GM18511 (cell line): Measurements from ENCODE around the gene CARS1.
"Not testable (repeated sequence)": the region's sequence is repeated elsewhere in the genome, so short reads cannot be mapped to it uniquely, and the experiment has no call there.

Source experiments
- ATAC-seq: cut with Tn5 transposase; IDR thresholded peaks from one replicate; pipeline ENCODE4 v1.9.1; 2021; ENCODE audit warnings: mild to moderate bottlenecking, moderate library complexity; ENCODE audit not compliant: unreplicated experiment

Gene CARS1

GRCh38 chr11:3063876-3064275 is 6.7 kb upstream of the CARS1 start:
- ATAC-seq: not testable (repeated sequence)

DNA sequence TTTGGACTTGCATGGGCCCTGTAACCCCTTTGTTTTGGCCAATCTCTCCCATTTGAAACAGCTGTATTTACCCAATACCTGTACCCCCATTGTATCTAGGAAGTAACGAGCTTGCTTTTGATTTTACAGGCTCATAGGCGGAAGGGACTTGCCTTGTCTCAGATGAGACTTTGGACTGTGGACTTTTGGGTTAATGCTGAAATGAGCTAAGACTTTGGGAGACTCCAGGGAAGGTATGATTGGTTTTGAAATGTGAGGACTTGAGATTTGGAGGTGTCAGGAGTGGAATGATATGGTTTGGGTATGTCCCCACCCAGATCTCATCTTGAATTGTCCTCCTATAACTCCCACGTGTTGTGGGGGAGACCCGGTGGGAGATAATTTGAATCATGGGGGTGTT is 6.2 kb upstream of the CARS1 start:
- not testable (repeated sequence) for ATAC-seq

DNA sequence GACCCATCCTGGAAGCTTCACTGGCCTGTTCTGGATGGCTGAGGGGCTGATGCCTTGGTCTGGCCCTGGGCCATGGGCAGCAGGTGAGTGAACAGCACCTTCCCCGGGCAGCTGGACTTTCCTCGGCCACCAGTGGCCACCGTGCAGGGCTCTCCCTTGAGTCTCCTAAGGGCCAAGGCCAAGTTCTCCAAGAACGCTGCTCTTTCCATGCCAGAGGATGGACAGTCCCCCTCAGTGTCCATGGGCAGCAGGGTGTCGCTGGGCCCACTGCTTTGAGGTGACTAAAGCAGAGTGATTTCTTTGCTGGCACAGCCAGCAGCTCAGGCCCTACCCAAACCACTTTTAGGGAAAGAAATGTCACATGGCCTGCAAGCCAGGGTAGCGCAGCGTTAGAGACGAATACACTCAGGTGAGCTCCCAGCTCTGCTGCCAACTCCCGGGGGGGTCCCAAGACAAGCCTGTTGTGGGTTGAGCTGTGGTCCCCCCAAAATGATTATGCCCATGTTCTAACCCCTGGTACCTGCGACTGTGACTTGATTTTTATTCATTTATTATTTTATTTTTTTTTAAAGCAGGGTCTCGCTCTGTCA is 3.3 kb upstream of the CARS1 start:
- ATAC-seq: no peak

DNA sequence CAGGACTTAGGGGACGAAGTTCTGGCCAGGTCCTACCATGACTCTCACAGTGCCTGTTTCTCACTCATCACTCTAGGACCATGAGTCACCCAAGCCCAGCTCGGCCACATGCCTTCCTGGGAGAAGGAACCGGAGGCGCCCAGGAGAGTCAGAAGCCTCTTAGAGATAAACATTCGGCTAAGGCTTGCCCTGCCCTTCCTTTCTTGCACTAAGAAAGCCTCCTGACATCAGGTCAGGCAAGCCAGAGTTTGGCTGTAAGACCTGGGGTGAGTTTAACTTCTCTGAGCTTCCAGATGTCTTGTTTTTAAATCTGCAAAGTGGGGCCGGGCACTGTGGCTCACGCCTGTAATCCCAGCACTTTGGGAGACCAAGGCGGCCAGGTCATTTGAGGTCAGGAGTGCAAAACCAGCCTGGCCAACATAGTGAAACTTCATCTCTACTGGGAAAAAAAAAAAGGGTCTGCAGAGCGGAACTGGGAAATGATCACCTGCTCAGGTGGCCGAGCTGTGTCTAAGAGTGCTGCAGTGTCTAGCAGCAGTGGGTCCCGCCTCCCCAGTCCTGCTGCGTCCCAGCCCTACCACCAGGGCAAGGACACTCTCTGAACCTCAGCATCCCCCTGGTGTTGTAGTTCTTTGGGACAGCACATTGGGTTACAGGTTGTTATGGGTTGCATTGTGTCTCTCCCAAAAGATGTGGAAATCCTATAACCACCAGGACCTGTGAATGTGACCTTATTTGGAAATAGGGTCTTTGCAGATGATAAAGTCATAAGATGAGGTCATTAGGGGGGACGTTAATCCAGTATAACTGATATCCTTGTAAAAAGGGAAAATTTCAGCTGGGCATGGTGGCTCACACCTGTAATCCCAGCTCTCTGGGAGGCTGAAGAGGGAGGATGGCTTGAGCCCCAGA is 1.8 kb upstream of the CARS1 start:
- ATAC-seq: no peak

DNA sequence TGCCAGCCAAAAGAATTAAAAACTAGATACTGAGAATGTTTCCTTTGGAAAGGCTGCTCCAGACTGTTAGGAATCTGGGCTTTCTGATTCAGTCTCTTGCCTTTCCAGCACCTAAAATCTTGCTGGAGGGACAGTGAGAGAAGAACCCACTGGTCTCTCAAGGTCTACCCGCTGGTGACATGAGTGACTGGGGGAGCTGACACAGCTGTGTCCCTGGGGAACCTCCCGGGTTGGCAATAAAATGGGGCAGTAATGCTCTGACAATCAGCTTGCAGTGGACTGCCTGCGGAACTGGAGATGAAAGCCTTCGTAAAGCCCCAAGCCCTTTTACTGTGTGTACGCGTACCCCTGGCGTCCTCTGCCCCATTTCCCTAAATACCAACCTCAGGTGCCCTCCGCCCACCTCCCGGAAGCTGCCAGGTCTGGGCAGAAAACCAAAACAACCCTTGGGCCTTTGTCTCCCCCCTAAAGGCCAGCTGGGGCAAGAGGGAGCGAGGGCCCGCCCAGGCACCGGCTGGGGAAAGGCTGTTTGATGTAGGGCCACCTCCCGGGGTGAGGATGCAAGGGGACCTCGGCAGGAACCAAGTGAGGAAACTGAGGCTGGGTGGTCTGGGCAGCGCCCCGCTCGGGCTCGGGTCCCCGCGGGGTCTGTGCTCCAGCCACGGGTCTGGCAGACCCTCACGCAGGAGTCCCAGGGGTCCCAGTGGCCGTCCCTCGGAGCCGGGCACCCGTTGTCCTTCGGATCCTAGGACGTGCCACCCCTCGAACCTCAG is 741 bp downstream of the CARS1 start:
- peak; percentile 5 for ATAC-seq

- ATAC-seq: no peak
Measured at GRCh38 chr11:3055891-3056290, 1.3 kb downstream of the CARS1 start.

GRCh38 chr11:3052567-3052966 is 4.7 kb downstream of the CARS1 start:
- ATAC-seq: no peak

- ATAC-seq: no peak
Measured at GRCh38 chr11:3052109-3052479, 5.1 kb downstream of the CARS1 start.

- ATAC-seq: no peak
Measured at GRCh38 chr11:3051196-3052108, 5.8 kb downstream of the CARS1 start.

DNA sequence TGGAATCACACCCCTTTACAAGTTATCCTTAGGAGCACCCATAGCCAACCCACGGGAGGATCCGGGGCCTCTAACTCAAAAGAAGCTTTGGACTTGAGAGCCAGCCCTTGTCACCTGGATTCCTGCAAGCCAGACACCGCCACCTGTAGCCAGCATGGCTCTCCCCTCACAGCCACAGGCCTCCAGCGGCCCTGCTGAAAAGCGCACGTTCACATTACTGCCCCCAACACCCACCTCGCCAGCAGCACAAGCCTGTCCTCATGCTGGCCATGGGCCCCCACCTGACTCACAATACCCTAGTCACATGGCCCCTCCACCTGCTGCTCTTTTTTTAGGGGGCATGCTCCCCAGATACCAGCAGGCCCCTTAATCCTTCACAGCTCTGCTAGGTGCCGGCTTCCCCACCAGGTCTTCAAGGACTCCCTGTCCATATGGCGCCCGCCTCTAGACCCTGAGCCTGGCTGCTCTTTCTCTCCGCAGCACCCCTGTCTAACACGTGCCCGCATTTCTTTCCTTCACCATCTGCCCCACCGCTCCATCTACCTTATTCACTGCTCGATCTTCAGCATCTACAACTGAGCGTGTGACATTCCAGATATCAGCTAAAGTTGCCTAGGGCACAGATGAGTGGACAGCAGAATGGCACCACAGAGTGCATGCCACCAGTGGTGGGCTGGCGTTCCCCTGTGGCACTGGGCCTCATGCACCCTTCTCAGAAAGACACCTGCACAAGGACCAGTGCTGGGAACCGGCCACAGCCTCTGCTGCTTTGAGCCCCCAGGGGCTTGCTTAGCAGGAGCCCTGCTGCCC is 6.6 kb downstream of the CARS1 start:
- ATAC-seq: no peak

DNA sequence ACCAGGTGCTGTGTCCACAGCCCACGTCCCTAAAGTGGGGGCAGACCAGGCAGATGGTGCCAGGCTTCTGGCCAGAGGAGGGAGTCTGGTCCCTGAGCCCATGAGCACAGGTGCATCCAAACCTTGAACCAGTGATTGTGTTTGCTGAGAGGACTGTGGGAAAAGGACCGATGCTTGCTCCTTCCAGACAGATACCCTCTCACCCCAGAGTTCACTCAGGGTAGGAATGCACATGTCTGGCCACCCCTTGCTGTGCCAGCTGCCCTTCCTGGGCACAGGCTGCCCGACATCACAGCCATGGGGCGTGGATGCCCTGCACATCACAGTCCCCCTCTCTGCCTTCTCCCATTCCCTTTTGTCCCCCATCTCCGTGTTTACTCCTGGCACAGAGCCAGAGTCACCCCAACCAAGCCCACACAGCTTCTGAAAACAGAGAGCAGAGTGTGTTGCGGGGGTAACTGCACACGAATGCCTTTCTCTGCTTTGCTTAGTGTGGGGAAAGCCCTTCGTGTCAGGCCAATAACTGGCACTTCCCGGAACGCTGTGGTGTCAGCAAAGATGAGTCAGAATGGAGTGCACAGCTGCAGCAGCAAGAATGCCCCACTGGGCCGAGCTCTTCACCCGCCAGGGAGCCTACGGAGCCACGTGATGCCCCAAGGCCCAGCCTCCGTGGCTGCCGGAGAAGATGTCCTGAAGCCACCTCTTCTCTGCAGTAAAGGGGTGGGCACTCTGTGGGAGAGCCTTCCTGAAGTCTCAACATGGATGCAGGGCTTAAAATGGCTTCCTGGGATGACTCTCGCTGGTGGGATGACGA is 7.6 kb downstream of the CARS1 start:
- peak; percentile 96 for ATAC-seq

GRCh38 chr11:3047637-3048036 is 9.6 kb downstream of the CARS1 start:
- ATAC-seq: no peak

GRCh38 chr11:3046641-3047040 is 10.6 kb downstream of the CARS1 start:
- ATAC-seq: no peak

GRCh38 chr11:3046190-3046589 is 11.0 kb downstream of the CARS1 start:
- no peak for ATAC-seq

DNA sequence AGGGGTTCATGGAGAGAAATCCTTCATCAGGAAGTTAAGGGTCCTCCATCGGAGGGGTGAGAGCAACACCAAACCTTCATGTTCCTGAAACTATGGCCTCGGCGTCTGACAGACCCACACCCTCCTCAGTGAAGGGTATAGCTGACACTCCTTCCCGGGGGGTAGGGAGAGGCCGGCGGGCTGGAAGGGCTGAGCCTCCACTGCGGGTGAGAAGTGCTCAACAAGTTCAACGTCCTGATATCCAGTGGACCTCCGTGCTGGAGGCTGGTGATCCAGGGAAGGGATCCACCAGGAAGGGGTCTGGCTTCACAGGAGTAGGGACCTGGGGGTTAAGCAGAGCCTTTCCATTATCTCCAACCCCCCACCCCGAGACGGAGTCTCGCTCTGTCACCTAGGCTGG is 12.3 kb downstream of the CARS1 start:
- ATAC-seq: no peak

DNA sequence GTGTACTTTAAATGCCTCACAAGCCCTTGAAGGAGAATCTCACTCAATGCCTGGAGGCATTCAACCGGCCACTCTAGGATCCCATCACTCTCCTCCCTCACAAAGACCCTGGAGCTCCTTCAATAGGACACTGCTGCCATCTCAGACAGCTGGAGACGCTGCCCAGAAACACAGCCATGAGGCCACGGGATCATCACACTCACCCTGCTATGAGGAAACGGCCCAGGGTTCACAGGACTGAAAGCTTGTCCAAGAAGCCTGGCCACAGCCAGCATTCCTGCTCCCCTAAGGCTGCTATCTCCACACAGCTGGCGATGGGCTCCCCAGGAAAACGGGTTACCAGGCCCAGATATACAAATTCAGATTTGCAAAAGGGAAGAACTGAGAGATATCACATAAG is 13.2 kb downstream of the CARS1 start:
- no peak for ATAC-seq

- ATAC-seq: no peak
Measured at GRCh38 chr11:3043315-3043871, 13.8 kb downstream of the CARS1 start.

- ATAC-seq: no peak
Measured at GRCh38 chr11:3042496-3043314, 14.5 kb downstream of the CARS1 start.
